ENCODE data around the gene REXO5. TPM values are rescaled to one million over a fixed set of nuclear protein-coding genes. Genes with fewer than 3 reads are reported as not detected.

REXO5 gene
- total and polyA plus RNA-seq, 2 of the 13 experiments (the other 11 are each of a cell fraction or from before 2014, with no cell fraction given), result 5.9 to 13.1 TPM

- TF ChIP-seq ATF7-NPFF (CRISPR knock-in tag; IDR thresholded peaks at IDR 0.05; ENCODE audit: low read depth), result no peak
- peak; percentile 6; the same call in 1 of the 2 replicates for TF ChIP-seq SIX4 (CRISPR knock-in tag; IDR thresholded peaks at IDR 0.05)
- TF ChIP-seq FOSL2 (CRISPR knock-in tag; IDR thresholded peaks at IDR 0.05), result no peak; the same call in 1 of the 2 replicates
- no peak for TF ChIP-seq ZC3H4 (CRISPR knock-in tag; IDR thresholded peaks at IDR 0.05; ENCODE audit: borderline replicate concordance)
- TF ChIP-seq MBD4 (IDR thresholded peaks at IDR 0.05; ENCODE audit: borderline replicate concordance, low read length), result no peak
- no peak for TF ChIP-seq ZNF121 (CRISPR knock-in tag; IDR thresholded peaks at IDR 0.05)
- TF ChIP-seq TAF1 (CRISPR knock-in tag; IDR thresholded peaks at IDR 0.05), result peak; percentile 33
- TF ChIP-seq HIVEP1 (CRISPR knock-in tag; IDR thresholded peaks at IDR 0.05), result no peak
- TF ChIP-seq ZNF549 (CRISPR knock-in tag; IDR thresholded peaks at IDR 0.05), result no peak
- TF ChIP-seq ZNF451 (CRISPR knock-in tag; IDR thresholded peaks at IDR 0.05), result no peak
- TF ChIP-seq ELF3 (CRISPR knock-in tag; IDR thresholded peaks at IDR 0.05), result peak; percentile 41; the same call in 1 of the 2 replicates
- no peak for TF ChIP-seq MIER3 (CRISPR knock-in tag; IDR thresholded peaks at IDR 0.05; ENCODE audit: borderline replicate concordance)
- no peak for TF ChIP-seq ZNF598 (CRISPR knock-in tag; IDR thresholded peaks at IDR 0.05; ENCODE audit: borderline replicate concordance)
- no peak for TF ChIP-seq SMC3 (IDR thresholded peaks at IDR 0.05; ENCODE audit: low read length)
- TF ChIP-seq ZXDC (CRISPR knock-in tag; IDR thresholded peaks at IDR 0.05), result no peak
- no peak for TF ChIP-seq ZNF513 (CRISPR knock-in tag; conservative IDR thresholded peaks at IDR 0.05)
- peak; percentile 8; the same call in 1 of the 2 replicates for TF ChIP-seq HNF4G (IDR thresholded peaks at IDR 0.05; ENCODE audit: borderline replicate concordance, low read depth, low read length)
- no peak for TF ChIP-seq HNF4G (CRISPR knock-in tag; IDR thresholded peaks at IDR 0.05; ENCODE audit: borderline replicate concordance, low read depth)
- TF ChIP-seq PAXIP1 (CRISPR knock-in tag; conservative IDR thresholded peaks at IDR 0.05), result peak; percentile 69
- no peak for TF ChIP-seq ZNF564 (CRISPR knock-in tag; IDR thresholded peaks at IDR 0.05)
Observed at GRCh38 chr16:20763461-20764232, 42.7 kb upstream of the REXO5 start, which contains the start of gene ACSM3 (continued).

Measured in HepG2 (cell line).